Anterior cingulate cortex (tissue), 58 donors: Measurements from ENCODE around the gene ZNF614.
"Not testable (repeated sequence)": the region's sequence is repeated elsewhere in the genome, so short reads cannot be mapped to it uniquely, and the experiment has no call there.

Experiments
- DNase-seq, 58 donors: peaks; one replicate each; lab custom pipeline; 2025; lab: John Stamatoyannopoulos, UW

The ZNF614 gene

DNA sequence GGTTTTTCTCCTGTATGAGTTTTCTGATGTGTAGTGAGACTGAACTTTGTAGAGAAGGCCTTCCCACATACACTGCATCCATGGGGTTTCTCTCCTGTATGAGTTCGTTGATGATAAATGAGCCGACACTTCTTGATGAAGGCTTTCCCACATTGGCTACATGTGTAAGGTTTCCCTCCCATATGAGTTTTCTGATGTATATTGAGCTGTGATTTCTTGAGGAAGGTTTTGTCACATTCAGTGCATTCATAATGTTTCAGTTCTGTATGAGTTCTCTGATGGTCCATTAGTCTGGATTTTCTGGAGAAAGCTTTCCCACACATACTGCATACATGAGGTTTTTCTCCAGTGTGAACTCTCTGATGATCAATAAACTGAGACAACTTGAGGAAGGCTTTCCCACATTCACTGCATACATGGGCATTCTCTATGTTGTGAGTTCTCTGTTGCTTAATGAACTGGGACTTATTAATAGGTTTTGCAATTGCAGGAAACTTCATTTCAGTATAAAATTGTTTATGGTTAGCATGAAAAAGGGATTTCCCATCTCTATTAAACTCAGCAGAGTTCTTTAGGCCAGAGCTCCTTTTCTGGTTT, 34.0 kb downstream of the ZNF614 start:
- DNase-seq = no peak

DNA sequence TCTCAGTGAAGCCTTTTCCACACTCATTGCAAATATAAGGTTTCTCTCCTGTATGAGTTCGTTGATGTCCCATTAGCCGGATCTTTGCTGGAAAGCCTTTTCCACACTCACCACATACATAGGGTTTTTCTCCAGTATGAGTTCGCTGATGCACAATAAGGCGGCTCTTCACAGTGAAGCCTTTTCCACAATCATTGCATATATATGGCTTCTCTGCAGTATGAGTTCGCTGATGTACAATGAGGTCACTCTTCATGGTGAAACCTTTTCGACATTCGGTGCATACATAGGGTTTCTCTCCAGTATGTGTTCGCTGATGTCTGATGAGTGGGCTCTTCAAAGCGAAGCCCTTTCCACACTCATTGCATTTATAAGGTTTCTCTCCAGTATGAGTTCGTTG, 34.8 kb downstream of the ZNF614 start:
- DNase-seq = no peak

GRCh38 chr19:51986309-51987291, 41.6 kb downstream of the ZNF614 start, which contains the start of gene ZNF350:
Gene ZNF350, minus strand, starts transcription at chr19:51986840. Its CDS starts 12,480 bp downstream, at chr19:51974360.
- DNase-seq = peak; percentile 54 to 98 (median 91)

DNA sequence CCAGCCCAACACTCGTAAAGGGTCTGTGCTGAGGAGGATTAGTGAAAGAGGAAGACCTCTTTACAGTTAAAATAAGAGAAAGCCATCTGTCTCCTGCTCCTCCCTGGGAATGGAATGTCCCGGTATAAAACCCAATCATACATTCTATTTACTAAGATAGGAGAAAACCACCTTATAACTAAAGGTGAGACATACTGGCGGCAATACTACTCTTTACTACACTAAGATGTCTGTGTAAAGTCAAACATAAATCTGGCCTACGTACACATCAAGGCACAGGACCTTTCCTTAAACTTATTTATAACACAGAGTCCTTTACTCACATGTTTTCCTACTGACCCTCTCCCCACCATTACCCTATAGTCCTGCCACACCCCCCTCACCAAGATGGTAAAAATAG, 44.8 kb downstream of the ZNF614 start:
- no peak for DNase-seq

- DNase-seq = not testable (repeated sequence)
Observed at GRCh38 chr19:51980926-51981325, 47.3 kb downstream of the ZNF614 start.

GRCh38 chr19:51980116-51980736, 48.0 kb downstream of the ZNF614 start:
- DNase-seq = no peak

DNA sequence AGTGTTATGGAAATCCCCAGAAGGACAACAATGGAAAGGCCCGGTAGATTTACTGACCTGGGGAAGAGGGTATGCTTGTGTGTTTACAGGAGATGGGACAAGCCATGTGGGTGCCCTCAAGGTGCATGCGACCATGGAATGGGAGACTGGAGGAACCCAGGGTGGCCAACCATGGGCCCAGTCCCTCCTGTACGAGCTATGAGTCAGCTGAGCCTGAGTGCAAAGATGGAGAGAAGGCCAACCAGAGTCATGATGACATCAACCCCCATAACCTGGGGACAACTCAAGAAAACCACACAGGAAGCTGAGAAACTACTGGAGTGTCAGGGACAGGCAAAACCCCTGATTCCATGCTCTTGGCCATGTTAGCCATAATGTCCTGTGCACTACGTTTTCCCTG, 49.3 kb downstream of the ZNF614 start:
- no peak for DNase-seq

GRCh38 chr19:51977346-51977745, 50.8 kb downstream of the ZNF614 start:
- DNase-seq = no peak

- DNase-seq = no peak
Observed at GRCh38 chr19:51976852-51977251, 51.3 kb downstream of the ZNF614 start.

GRCh38 chr19:51975787-51976186, 52.4 kb downstream of the ZNF614 start:
- not testable (repeated sequence) for DNase-seq

GRCh38 chr19:51971624-51972023, 56.6 kb downstream of the ZNF614 start:
- no peak for DNase-seq

DNA sequence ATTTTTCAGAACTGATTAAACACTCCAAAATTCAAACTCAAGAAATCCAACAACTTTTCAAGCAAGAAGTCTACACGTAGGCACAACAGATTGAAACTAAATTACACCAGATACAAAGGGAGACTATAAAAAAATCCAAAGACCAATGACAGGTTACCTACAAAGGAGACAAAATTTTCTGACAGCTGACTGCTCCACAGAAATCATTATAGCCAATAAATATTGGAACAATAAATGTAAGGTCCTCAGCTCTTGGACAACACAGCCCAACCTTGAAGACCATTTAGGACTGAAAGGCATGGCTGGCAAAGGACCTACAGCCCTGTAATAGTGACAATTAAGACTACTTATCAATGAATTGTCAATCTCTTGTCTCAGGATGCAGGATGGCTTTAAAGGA, 57.5 kb downstream of the ZNF614 start:
- DNase-seq = no peak

- no peak for DNase-seq
Observed at GRCh38 chr19:51965583-51965982, 62.6 kb downstream of the ZNF614 start.
